SU-DHL-6 (cell line): ENCODE results near the gene RNF14.

Experiments
- CTCF ChIP-seq: fragments of 200-600 bp; sonication (generic); IDR thresholded peaks from one replicate; pipeline ENCODE4 v1.5.1; 2017; ENCODE audit warnings: antibody characterized with exemption, mild to moderate bottlenecking, low read length, moderate library complexity; ENCODE audit not compliant: insufficient read depth, poor library complexity, severe bottlenecking
- EZH2phosphoT487 ChIP-seq: fragments of 200-600 bp; sonication (generic), shearing (Covaris generic); conservative IDR thresholded peaks from 2 replicates; pipeline ENCODE4 v1.6.1; 2018; ENCODE audit warnings: mild to moderate bottlenecking, antibody characterized with exemption, low read length, moderate library complexity, mixed read lengths

- TF ChIP-seq CTCF (no peak), EZH2phosphoT487 (no peak)
Measured at GRCh38 chr5:141934099-141934844, 34.6 kb upstream of the RNF14 start.
